B cell (primary cell): ENCODE measurements around the gene STAT4. TPM values are rescaled to one million over a fixed set of nuclear protein-coding genes. Genes with fewer than 3 reads are reported as not detected.

Source experiments
- ATAC-seq: fragments of 200-7000 bp; cut with Tn5 transposase; one replicate; pipeline ENCODE4 v1.10.0; 2021; ENCODE audit warnings: low read depth, mild to moderate bottlenecking, moderate number of reproducible peaks, moderate library complexity
- CTCF ChIA-PET: fragments of 350-600 bp; sonication (Branson Sonifier 250); formaldehyde crosslinking; loops from one replicate; lab custom pipeline; 2021; ENCODE audit warnings: antibody characterized with exemption, inconsistent platforms; lab: Charles Lee
- POLR2A ChIA-PET: fragments of 350-600 bp; sonication (Branson Sonifier 250); formaldehyde crosslinking; loops from one replicate; lab custom pipeline; 2021; ENCODE audit warnings: antibody characterized with exemption; lab: Charles Lee
- DNase-seq: peaks from one replicate; pipeline ENCODE4 v3.0.0; 2013
- H2AFZ ChIP-seq: 2 replicates; pipeline ENCODE4 v1.6.1; 2012; ENCODE audit warnings: mild to moderate bottlenecking, low read depth, low read length; ENCODE audit not compliant: insufficient read depth, poor library complexity, severe bottlenecking
- H3K27ac ChIP-seq, 2 donors: 1 replicate in 1 of 2; 2 replicates in 1 of 2; pipeline ENCODE4 v1.5.1; 2012 to 2013; ENCODE audit warnings: low read length in 2 of 2, mild to moderate bottlenecking in 2 of 2, moderate library complexity in 1 of 2
- H3K27me3 ChIP-seq, 4 experiments: fragments of 200-600 bp in 1 of 4; sonication (generic) in 1 of 4; replicated peaks in 1 of 4; 1 replicate in 2 of 4; 2 replicates in 2 of 4; pipeline versions ENCODE4 v1.6.1 to v1.7.0; 2013 to 2016; ENCODE audit warnings: low read length in 3 of 4, mild to moderate bottlenecking in 2 of 4, mixed read lengths in 1 of 4, moderate library complexity in 1 of 4; ENCODE audit not compliant: insufficient read depth in 4 of 4, control insufficient read depth in 3 of 4; ENCODE audit errors: control extremely low read depth in 1 of 4
- H3K36me3 ChIP-seq, 2 experiments: replicated peaks in 1 of 2; 1 replicate in 1 of 2; 2 replicates in 1 of 2; pipeline versions ENCODE4 v1.6.1 to v1.7.1; 2013; ENCODE audit warnings: low read length in 1 of 2; ENCODE audit not compliant: insufficient read depth in 2 of 2, control insufficient read depth in 1 of 2; ENCODE audit errors: control extremely low read depth in 1 of 2, extremely low read depth in 1 of 2
- H3K4me1 ChIP-seq, 2 donors: fragments of 200-600 bp in 1 of 2; sonication (generic) in 1 of 2; 1 replicate in 1 of 2; 2 replicates in 1 of 2; pipeline versions ENCODE4 v1.5.1 to v1.6.1; 2013 to 2017; ENCODE audit warnings: low read length in 2 of 2; ENCODE audit not compliant: control insufficient read depth in 2 of 2, insufficient read depth in 2 of 2
- H3K4me2 ChIP-seq: replicated peaks from 2 replicates; pipeline ENCODE3; 2012; ENCODE audit warnings: mild to moderate bottlenecking, low read depth, low read length; ENCODE audit not compliant: poor library complexity, severe bottlenecking
- H3K4me3 ChIP-seq, 5 experiments: fragments of 200-600 bp in 1 of 5; sonication (generic) in 1 of 5; 1 replicate in 3 of 5; 2 replicates in 2 of 5; pipeline versions ENCODE4 v1.5.1 to v1.7.0; 2011 to 2016; ENCODE audit warnings: low read length in 4 of 5, mild to moderate bottlenecking in 4 of 5, low read depth in 2 of 5, control low read depth in 1 of 5, moderate library complexity in 1 of 5; ENCODE audit not compliant: insufficient read depth in 1 of 5; ENCODE audit errors: control extremely low read depth in 1 of 5, extremely low read depth in 1 of 5
- H3K79me2 ChIP-seq: fragments of 200-600 bp; sonication (generic); one replicate; pipeline ENCODE4 v1.6.0; 2016; ENCODE audit warnings: low read length; ENCODE audit not compliant: control insufficient read depth, insufficient read depth
- H3K9ac ChIP-seq: fragments of 200-600 bp; sonication (generic); 2 replicates; pipeline ENCODE4 v1.6.1; 2017; ENCODE audit warnings: mild to moderate bottlenecking, low read length, moderate library complexity
- H3K9me3 ChIP-seq, 3 donors: one replicate each; pipeline versions ENCODE4 v1.6.1 to v1.7.1; 2013; ENCODE audit warnings: low read length in 2 of 3; ENCODE audit not compliant: control insufficient read depth in 2 of 3, insufficient read depth in 1 of 3; ENCODE audit errors: control extremely low read depth in 1 of 3
- H4K20me1 ChIP-seq: 2 replicates; pipeline ENCODE4 v1.6.0; 2012; ENCODE audit warnings: mild to moderate bottlenecking, low read length; ENCODE audit not compliant: insufficient read depth, control insufficient read depth, poor library complexity, severe bottlenecking
- H3K27ac Mint-ChIP-seq: one replicate; pipeline ENCODE4 v1.8.0; 2021; ENCODE audit warnings: mixed read lengths
- H3K27me3 Mint-ChIP-seq: one replicate; pipeline ENCODE4 v1.8.0; 2021; ENCODE audit warnings: mixed read lengths
- H3K4me1 Mint-ChIP-seq: one replicate; pipeline ENCODE4 v1.8.0; 2021; ENCODE audit warnings: mixed read lengths
- H3K4me3 Mint-ChIP-seq: one replicate; pipeline ENCODE4 v1.8.0; 2021; ENCODE audit warnings: mixed read lengths
- H3K9me3 Mint-ChIP-seq: one replicate; pipeline ENCODE4 v1.8.0; 2022; ENCODE audit warnings: mixed read lengths; ENCODE audit not compliant: insufficient read depth
- EZH2 ChIP-seq: IDR thresholded peaks from 2 replicates; pipeline ENCODE4 v1.6.1; 2012; ENCODE audit warnings: borderline replicate concordance, low read depth, mild to moderate bottlenecking, moderate library complexity, low read length; ENCODE audit not compliant: insufficient read depth, poor library complexity, severe bottlenecking
- WGBS: methylation state at CpG from one replicate; pipeline ENCODE4 v1.1.5; 2013; ENCODE audit warnings: missing lambda C conversion rate; ENCODE audit not compliant: insufficient coverage; 5-methylcytosine and 5-hydroxymethylcytosine counted together
- intact Hi-C: fragments of 100-400 bp; cut with micrococcal nuclease; formaldehyde crosslinking; loops from one replicate; pipeline ENCODE4 v1.10.0; 2022
- polyA plus RNA-seq: library from polyadenylated mRNA; depleted of rRNA; stranded (reverse); fragments of >200 nt; gene quantifications from 2 replicates; pipeline ENCODE4 v1.2.3, GENCODE V29; 2012
- total RNA-seq, 2 donors: library from RNA; stranded (reverse); fragments of 120-200 nt in 1 of 2; gene quantifications; 1 replicate in 1 of 2; 2 replicates in 1 of 2; pipeline versions ENCODE4 v1.2.3 to v1.2.4, GENCODE V29; 2013 to 2022
- TF ChIP-seq, protein P1 (sequence below): fragments of 200-600 bp; IDR thresholded peaks from one replicate; pipeline ENCODE4 v1.8.0; 2022; ENCODE audit warnings: antibody characterized with exemption, mild to moderate bottlenecking

Gene STAT4
- total and polyA plus RNA-seq, 2 donors (not counting 1 experiment from before 2014, with no cell fraction given): 2.0 to 62.1 TPM

DNA sequence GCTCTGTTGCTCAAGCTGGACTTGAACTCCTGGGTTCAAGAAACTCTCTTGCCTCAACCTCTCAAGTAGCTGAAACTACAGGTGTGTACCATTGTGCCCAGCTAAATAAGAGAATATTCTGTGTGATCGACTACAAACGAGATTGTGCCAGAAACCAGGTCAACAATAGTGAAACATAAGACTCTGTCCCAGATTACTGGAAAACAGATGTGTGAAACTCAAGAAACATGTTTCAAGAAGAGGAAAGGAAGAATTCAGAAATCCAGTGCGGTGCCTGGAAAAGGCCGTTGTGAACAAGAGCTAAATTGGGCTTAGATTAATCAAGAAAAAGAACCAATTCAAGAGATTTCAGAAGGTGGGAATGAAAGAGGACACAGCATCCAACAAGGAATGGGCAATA lies 113.4 kb downstream of the STAT4 start:
- H3K4me1 ChIP-seq: no peaks in the 10 kb centered on the region
- intact Hi-C loops: no loop called here
- H3K4me3 ChIP-seq: no peak overlapping the region
- no peak overlapping the region for H3K4me2 ChIP-seq
- H3K9ac ChIP-seq: no peak overlapping the region
- WGBS: 100% methylated on average over 2 of the region's 4 CpGs
- Mint-ChIP-seq H3K9me3 (no peaks in the 10 kb centered on the region), H3K27ac (no peak overlapping the region), H3K4me1 (no peaks in the 10 kb centered on the region), H3K27me3 (peaks cover 7% of the 10 kb centered on the region), H3K4me3 (no peak overlapping the region)
- no peak overlapping the region for H3K27ac ChIP-seq
- no peaks in the 10 kb centered on the region for H3K79me2 ChIP-seq
- CTCF ChIA-PET: interaction anchor here (1.3 to 3.4 kb wide), 2 partner anchors 9 to 15 kb away, joined by 3 to 14 read pairs; no protein-coding TSS in a partner anchor
- TF ChIP-seq, protein P1, sequence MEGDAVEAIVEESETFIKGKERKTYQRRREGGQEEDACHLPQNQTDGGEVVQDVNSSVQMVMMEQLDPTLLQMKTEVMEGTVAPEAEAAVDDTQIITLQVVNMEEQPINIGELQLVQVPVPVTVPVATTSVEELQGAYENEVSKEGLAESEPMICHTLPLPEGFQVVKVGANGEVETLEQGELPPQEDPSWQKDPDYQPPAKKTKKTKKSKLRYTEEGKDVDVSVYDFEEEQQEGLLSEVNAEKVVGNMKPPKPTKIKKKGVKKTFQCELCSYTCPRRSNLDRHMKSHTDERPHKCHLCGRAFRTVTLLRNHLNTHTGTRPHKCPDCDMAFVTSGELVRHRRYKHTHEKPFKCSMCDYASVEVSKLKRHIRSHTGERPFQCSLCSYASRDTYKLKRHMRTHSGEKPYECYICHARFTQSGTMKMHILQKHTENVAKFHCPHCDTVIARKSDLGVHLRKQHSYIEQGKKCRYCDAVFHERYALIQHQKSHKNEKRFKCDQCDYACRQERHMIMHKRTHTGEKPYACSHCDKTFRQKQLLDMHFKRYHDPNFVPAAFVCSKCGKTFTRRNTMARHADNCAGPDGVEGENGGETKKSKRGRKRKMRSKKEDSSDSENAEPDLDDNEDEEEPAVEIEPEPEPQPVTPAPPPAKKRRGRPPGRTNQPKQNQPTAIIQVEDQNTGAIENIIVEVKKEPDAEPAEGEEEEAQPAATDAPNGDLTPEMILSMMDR: no peak
- no peak for DNase-seq
- no peak for ATAC-seq
- POLR2A ChIA-PET: no interaction called here
- H3K36me3 ChIP-seq: no peaks in the 10 kb centered on the region
- H2AFZ ChIP-seq: no peak overlapping the region
- H3K27me3 ChIP-seq: no peaks in the 10 kb centered on the region
- peaks cover 0 to 1% (median 0%) of the 10 kb centered on the region in 3 donors for H3K9me3 ChIP-seq
- H4K20me1 ChIP-seq: no peaks in the 10 kb centered on the region

DNA sequence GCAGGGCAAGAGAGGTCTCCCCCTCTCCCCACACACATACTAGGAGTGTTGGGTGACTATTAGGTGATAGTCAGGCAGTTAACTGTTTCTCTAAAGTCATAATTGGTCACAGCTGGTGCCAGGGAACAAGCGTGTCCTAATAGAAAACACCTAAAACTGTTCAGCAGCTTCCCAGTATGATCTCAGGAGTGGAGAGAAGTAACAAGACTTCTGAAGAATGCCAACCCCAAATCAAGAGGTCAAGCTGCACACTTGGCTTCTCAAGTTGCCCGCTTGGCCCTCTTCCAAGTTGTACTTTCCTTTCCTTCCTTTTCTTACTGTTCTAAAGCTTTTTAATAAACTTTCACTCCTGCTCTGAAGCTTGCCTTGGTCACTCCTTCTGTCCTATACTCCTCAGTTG lies 114.4 kb downstream of the STAT4 start:
- ATAC-seq (no peak), DNase-seq (no peak)
- WGBS: 90% methylated on average over 2 of the region's 2 CpGs
- ChIA-PET CTCF (interaction anchor here (0.7 to 2.8 kb wide), 6 partner anchors 15 to 191 kb away, joined by 3 to 17 read pairs (median 4); no protein-coding TSS in a partner anchor), POLR2A (no interaction called here)
- Histone ChIP-seq H3K4me3 (no peak overlapping the region), H3K4me2 (no peak overlapping the region), H3K4me1 (no peaks in the 10 kb centered on the region), H3K27me3 (no peaks in the 10 kb centered on the region), H3K79me2 (no peaks in the 10 kb centered on the region), H3K9ac (no peak overlapping the region), H3K27ac (no peak overlapping the region), H4K20me1 (no peaks in the 10 kb centered on the region), H2AFZ (no peak overlapping the region), H3K9me3 (peaks cover 0 to 1% (median 0%) of the 10 kb centered on the region in 3 donors), H3K36me3 (no peaks in the 10 kb centered on the region)
- H3K27me3 Mint-ChIP-seq: no peaks in the 10 kb centered on the region
- H3K4me3 Mint-ChIP-seq: no peak overlapping the region
- H3K4me1 Mint-ChIP-seq: no peaks in the 10 kb centered on the region
- H3K9me3 Mint-ChIP-seq: no peaks in the 10 kb centered on the region
- TF ChIP-seq, protein P1: no peak
- TF ChIP-seq EZH2: no peak
- intact Hi-C loops: no loop called here
- no peak overlapping the region for H3K27ac Mint-ChIP-seq
